ENCODE measurements around the gene IGFN1. TPM values are rescaled to one million over a fixed set of nuclear protein-coding genes. Genes with fewer than 3 reads are reported as not detected.

IGFN1 gene
- total and polyA plus RNA-seq, 9 of the 15 experiments (the other 6 are each of a cell fraction or from before 2014, with no cell fraction given), result 0.04 TPM; not detected in 8

GRCh38 chr1:201171063-201172036 lies 19.3 kb upstream of the IGFN1 start (continued):
- TF ChIP-seq CUX1 (CRISPR knock-in tag; IDR thresholded peaks at IDR 0.05) (no peak), HNRNPLL (IDR thresholded peaks at IDR 0.05; ENCODE audit: low read depth, low read length, poor library complexity, severe bottlenecking) (no peak), ZFPM2 (CRISPR knock-in tag; IDR thresholded peaks at IDR 0.05) (no peak), PTTG1 (tag; IDR thresholded peaks at IDR 0.05; ENCODE audit: low read depth) (no peak), KDM2B (CRISPR knock-in tag; IDR thresholded peaks at IDR 0.05) (no peak), CCAR2 (IDR thresholded peaks at IDR 0.05; ENCODE audit: low read depth, low read length) (no peak), GTF2B (IDR thresholded peaks at IDR 0.05; ENCODE audit: extremely low read depth, insufficient read length) (no peak), ZNF184 (CRISPR knock-in tag; IDR thresholded peaks at IDR 0.05) (no peak), ZNF778 (CRISPR knock-in tag; IDR thresholded peaks at IDR 0.05) (no peak), ZBTB33 (CRISPR knock-in tag; IDR thresholded peaks at IDR 0.05) (peak; percentile 54), ZKSCAN1 (IDR thresholded peaks at IDR 0.05; ENCODE audit: low read depth, low read length) (no peak), ESRRA (IDR thresholded peaks at IDR 0.05; ENCODE audit: borderline replicate concordance, low read depth) (0 out of 2 replicates have a peak, but pooled peaks have one; percentile 16), DLX4 (CRISPR knock-in tag; IDR thresholded peaks at IDR 0.05) (no peak)

All from K562 (cell line).